AG09319 (cell line): Measurements from ENCODE around the gene KLK2.

Experiments used
- DNase-seq: peaks from one replicate; pipeline ENCODE4 v3.0.0-alpha.2; 2010; ENCODE audit warnings: low read depth; ENCODE audit errors: extremely low read depth
- CTCF ChIP-seq: IDR thresholded peaks from 2 replicates; pipeline ENCODE4 v1.5.1; 2011; ENCODE audit warnings: low read depth, mild to moderate bottlenecking, inconsistent platforms, low read length, moderate library complexity

KLK2 gene

DNA sequence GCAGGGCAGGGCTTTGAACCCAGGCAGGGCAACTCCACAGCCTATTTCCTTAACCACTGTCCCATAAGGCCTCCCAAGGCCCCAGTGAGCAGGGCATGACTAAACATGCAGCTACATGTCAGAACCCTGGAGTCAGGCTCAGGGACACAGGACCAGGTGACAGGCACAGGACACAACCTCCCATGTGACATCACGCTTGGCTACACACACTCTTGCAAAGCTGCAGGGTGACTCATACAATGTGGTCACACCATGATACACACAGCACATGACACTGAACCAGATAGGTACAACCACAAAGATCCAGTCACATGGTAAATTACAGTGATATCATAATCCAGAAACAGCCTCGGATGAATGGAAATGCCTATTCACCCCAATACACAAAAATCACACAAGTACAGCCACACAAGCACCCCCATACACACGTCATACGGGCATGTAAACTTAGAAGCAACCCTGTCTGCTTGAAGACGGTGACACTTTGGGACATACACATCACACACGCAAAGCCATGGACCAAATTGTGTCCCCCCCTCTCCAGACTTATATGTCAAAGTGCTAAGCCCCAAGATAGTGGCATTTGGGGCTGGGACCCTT lies 23.5 kb downstream of the KLK2 start:
- no peak for TF ChIP-seq CTCF
- no peak for DNase-seq

DNA sequence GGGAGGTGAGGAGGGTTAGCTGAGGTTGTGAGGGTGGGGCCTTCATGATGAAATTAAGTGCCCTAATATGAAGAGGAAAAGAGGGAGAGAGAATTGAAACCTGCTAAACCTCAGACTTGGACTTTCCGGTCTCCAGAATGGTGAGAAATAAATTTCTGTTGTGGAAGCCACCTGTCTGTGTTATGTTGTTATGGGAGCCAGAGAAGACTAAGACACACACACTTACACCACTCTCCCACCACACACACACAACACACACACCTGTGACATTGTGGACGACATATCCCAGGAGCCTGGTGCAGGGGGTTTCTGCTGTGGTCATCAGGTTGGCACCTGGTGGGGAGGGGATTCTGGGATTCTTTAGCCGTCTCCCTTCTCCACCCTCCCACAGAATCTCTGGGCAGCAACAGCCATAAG lies 24.0 kb downstream of the KLK2 start:
- no peak for DNase-seq
- TF ChIP-seq CTCF: no peak

GRCh38 chr19:50897612-50898011 lies 24.4 kb downstream of the KLK2 start:
- no peak for DNase-seq
- TF ChIP-seq CTCF: no peak

GRCh38 chr19:50898018-50898417 lies 24.8 kb downstream of the KLK2 start:
- TF ChIP-seq CTCF: no peak
- no peak for DNase-seq

DNA sequence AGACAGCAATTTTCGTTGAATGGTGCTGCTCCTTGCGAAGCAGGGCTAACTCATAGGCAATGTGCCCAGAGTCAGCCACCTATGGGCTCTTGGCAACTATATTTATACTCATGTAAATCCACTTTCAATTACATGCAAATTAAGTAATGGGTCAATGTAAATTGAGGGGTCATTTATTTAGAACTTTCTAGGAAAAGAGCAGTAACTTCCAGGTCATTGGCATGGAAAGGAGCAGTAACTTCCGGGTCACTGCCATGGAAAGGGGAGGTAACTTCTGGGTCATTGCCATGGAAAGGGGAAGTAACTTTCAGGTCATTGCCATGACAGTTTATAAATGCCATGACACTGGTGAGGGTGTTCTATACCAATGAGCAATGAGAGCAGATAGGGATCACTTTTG lies 26.3 kb downstream of the KLK2 start:
- TF ChIP-seq CTCF: no peak
- DNase-seq: no peak

GRCh38 chr19:50902640-50903039 lies 29.4 kb downstream of the KLK2 start:
- DNase-seq: no peak
- no peak for TF ChIP-seq CTCF

DNA sequence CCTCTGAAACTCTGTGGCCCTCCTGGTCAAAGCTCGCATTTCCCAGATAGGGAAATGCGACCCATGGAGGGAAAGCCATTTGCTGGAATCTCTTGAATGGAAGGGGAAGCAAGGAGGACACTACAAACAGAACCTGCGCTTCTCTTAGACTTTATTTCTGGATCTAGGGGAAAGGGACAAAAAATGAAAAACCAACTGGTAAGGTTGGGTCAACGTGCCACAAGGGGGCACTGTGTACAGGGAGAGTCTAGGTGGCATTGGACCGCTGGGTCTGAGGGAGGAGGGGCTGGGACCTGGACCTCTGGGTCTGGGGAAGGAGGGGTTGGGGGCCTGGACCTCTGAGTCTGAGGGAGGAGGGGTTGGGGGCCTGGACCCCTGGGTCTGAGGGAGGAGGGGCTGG lies 33.0 kb downstream of the KLK2 start:
- DNase-seq: no peak
- peak; percentile 42 for TF ChIP-seq CTCF
